H1 (cell line): ENCODE data around the gene RNF215. TPM values are rescaled to one million over a fixed set of nuclear protein-coding genes. Genes with fewer than 3 reads are reported as not detected.

Source experiments
- CTCF ChIA-PET: fragments of 300-600 bp; sonication (Branson Sonifier 250); formaldehyde crosslinking; loops from one replicate; lab custom pipeline; 2021; ENCODE audit not compliant: partially characterized antibody; lab: Charles Lee
- POLR2A ChIA-PET: fragments of 300-600 bp; sonication (Branson Sonifier 250); formaldehyde crosslinking; loops from one replicate; lab custom pipeline; 2021; ENCODE audit warnings: inconsistent platforms; ENCODE audit not compliant: partially characterized antibody; lab: Charles Lee
- DNase-seq, 2 experiments: peaks; one replicate each; pipeline versions ENCODE4 v3.0.0 to v3.0.0-alpha.2; 2010 to 2022; ENCODE audit warnings: low spot score in 2 of 2, low read depth in 1 of 2, mixed read lengths in 1 of 2
- FAIRE-seq: peaks from 2 replicates; lab custom pipeline; 2011; peaks lifted over from hg19 to GRCh38; lab: Jason Lieb, UNC
- H2AFZ ChIP-seq: 2 replicates; pipeline ENCODE4 v1.8.1; 2012; ENCODE audit warnings: low read length, inconsistent platforms
- H2AK5ac ChIP-seq: 2 replicates; pipeline ENCODE4 v1.6.1; 2013; ENCODE audit warnings: low read depth, low read length
- H2BK120ac ChIP-seq: replicated peaks from 2 replicates; pipeline ENCODE3; 2013; ENCODE audit warnings: low read depth, low read length, inconsistent platforms
- H2BK12ac ChIP-seq: 2 replicates; pipeline ENCODE4 v1.6.1; 2013; ENCODE audit warnings: low read depth, low read length
- H2BK15ac ChIP-seq: 2 replicates; pipeline ENCODE4 v1.6.1; 2013; ENCODE audit warnings: low read length
- H2BK20ac ChIP-seq: 2 replicates; pipeline ENCODE4 v1.6.1; 2013; ENCODE audit warnings: low read length
- H2BK5ac ChIP-seq: 2 replicates; pipeline ENCODE4 v1.6.1; 2013; ENCODE audit warnings: low read depth, low read length
- H3K14ac ChIP-seq: 2 replicates; pipeline ENCODE4 v1.6.1; 2013; ENCODE audit warnings: inconsistent platforms; ENCODE audit not compliant: insufficient read length
- H3K18ac ChIP-seq: 2 replicates; pipeline ENCODE4 v1.6.1; 2013; ENCODE audit warnings: low read length; ENCODE audit errors: extremely low read depth
- H3K23ac ChIP-seq: 2 replicates; pipeline ENCODE4 v1.6.1; 2013; ENCODE audit warnings: inconsistent platforms; ENCODE audit not compliant: insufficient read length
- H3K23me2 ChIP-seq: 2 replicates; pipeline ENCODE4 v1.6.1; 2013; ENCODE audit warnings: low read depth, low read length
- H3K27ac ChIP-seq: 2 replicates; pipeline ENCODE4 v1.6.1; 2011; ENCODE audit warnings: low read depth, low read length, inconsistent platforms
- H3K27me3 ChIP-seq, 4 experiments: replicated peaks in 1 of 4; 1 replicate in 1 of 4; 2 replicates in 3 of 4; pipeline versions ENCODE4 v1.6.1 to v1.8.1; 2011 to 2013; ENCODE audit warnings: low read length in 3 of 4, mild to moderate bottlenecking in 3 of 4, inconsistent platforms in 2 of 4, mixed read lengths in 2 of 4, moderate library complexity in 1 of 4; ENCODE audit not compliant: control insufficient read depth in 3 of 4, insufficient read depth in 3 of 4; ENCODE audit errors: extremely low read depth in 1 of 4
- H3K36me3 ChIP-seq, 4 experiments: 2 replicates each; pipeline versions ENCODE4 v1.6.1 to v1.8.1; 2011 to 2013; ENCODE audit warnings: mild to moderate bottlenecking in 4 of 4, low read length in 3 of 4, moderate library complexity in 2 of 4, control low read depth in 1 of 4, inconsistent platforms in 1 of 4; ENCODE audit not compliant: insufficient read depth in 4 of 4, control insufficient read depth in 2 of 4
- H3K4ac ChIP-seq: replicated peaks from 2 replicates; pipeline ENCODE3; 2013; ENCODE audit warnings: low read length, low read depth, mixed read lengths, inconsistent platforms; ENCODE audit not compliant: insufficient read length
- H3K4me1 ChIP-seq, 4 experiments: replicated peaks in 1 of 4; 1 replicate in 1 of 4; 2 replicates in 3 of 4; pipeline versions ENCODE4 v1.6.1 to v1.8.1; 2011 to 2013; ENCODE audit warnings: low read length in 3 of 4, inconsistent platforms in 2 of 4, mixed read lengths in 1 of 4; ENCODE audit not compliant: insufficient read depth in 4 of 4, control insufficient read depth in 3 of 4
- H3K4me2 ChIP-seq, 2 experiments: 2 replicates each; pipeline versions ENCODE4 v1.6.1 to v1.8.1; 2011 to 2013; ENCODE audit warnings: low read depth in 2 of 2, low read length in 2 of 2, control low read depth in 1 of 2, inconsistent platforms in 1 of 2, mild to moderate bottlenecking in 1 of 2; ENCODE audit not compliant: insufficient read depth in 1 of 2
- H3K4me3 ChIP-seq, 4 experiments: fragments of 200-600, 300-600 bp in 1 of 4; sonication (generic), shearing (Covaris generic), sonication (Bioruptor Twin) in 1 of 4; 2 replicates each; pipeline versions ENCODE4 v1.5.1 to v1.8.1; 2011 to 2016; ENCODE audit warnings: low read length in 4 of 4, low read depth in 3 of 4, control low read depth in 2 of 4, inconsistent platforms in 2 of 4, mild to moderate bottlenecking in 2 of 4, mixed read lengths in 1 of 4, moderate library complexity in 1 of 4; ENCODE audit not compliant: insufficient read depth in 2 of 4; ENCODE audit errors: extremely low read depth in 1 of 4
- H3K56ac ChIP-seq: replicated peaks from 2 replicates; pipeline ENCODE3; 2013; ENCODE audit warnings: low read depth, mild to moderate bottlenecking, mixed read lengths, low read length, inconsistent platforms; ENCODE audit not compliant: insufficient read length
- H3K79me1 ChIP-seq: 2 replicates; pipeline ENCODE4 v1.6.1; 2013; ENCODE audit warnings: low read depth, low read length, control low read depth
- H3K79me2 ChIP-seq, 2 experiments: 2 replicates each; pipeline versions ENCODE4 v1.6.1 to v1.8.1; 2012 to 2013; ENCODE audit warnings: low read length in 2 of 2, mild to moderate bottlenecking in 2 of 2, inconsistent platforms in 1 of 2; ENCODE audit not compliant: insufficient read depth in 2 of 2, control insufficient read depth in 1 of 2
- H3K9ac ChIP-seq, 4 experiments: replicated peaks in 1 of 4; 1 replicate in 1 of 4; 2 replicates in 3 of 4; pipeline versions ENCODE4 v1.6.1 to v1.8.1; 2011 to 2013; ENCODE audit warnings: low read depth in 3 of 4, low read length in 3 of 4, control low read depth in 2 of 4, mild to moderate bottlenecking in 2 of 4, moderate library complexity in 2 of 4, inconsistent platforms in 1 of 4; ENCODE audit errors: extremely low read depth in 1 of 4
- H3K9me3 ChIP-seq, 2 experiments: 2 replicates each; pipeline versions ENCODE4 v1.6.1 to v1.8.1; 2012 to 2013; ENCODE audit warnings: mild to moderate bottlenecking in 2 of 2, moderate library complexity in 2 of 2, control low read depth in 1 of 2, inconsistent platforms in 1 of 2, low read depth in 1 of 2, low read length in 1 of 2, mixed read lengths in 1 of 2; ENCODE audit not compliant: insufficient read depth in 2 of 2
- H4K20me1 ChIP-seq, 2 experiments: replicated peaks in 1 of 2; 2 replicates each; pipeline versions ENCODE3 to v1.8.1; 2011 to 2013; ENCODE audit warnings: inconsistent platforms in 2 of 2, low read length in 2 of 2, mild to moderate bottlenecking in 1 of 2; ENCODE audit not compliant: insufficient read depth in 2 of 2, control insufficient read depth in 1 of 2
- H4K5ac ChIP-seq: 2 replicates; pipeline ENCODE4 v1.6.1; 2013; ENCODE audit warnings: low read length, low read depth, mixed read lengths, inconsistent platforms; ENCODE audit not compliant: insufficient read length
- H4K8ac ChIP-seq: 2 replicates; pipeline ENCODE4 v1.8.0; 2013; ENCODE audit warnings: mild to moderate bottlenecking, moderate library complexity, low read length, inconsistent platforms; ENCODE audit not compliant: insufficient read depth; ENCODE audit errors: extremely low read depth
- H4K91ac ChIP-seq: replicated peaks from 2 replicates; pipeline ENCODE3; 2013; ENCODE audit warnings: low read length, mixed read lengths, inconsistent platforms; ENCODE audit not compliant: insufficient read length
- BCL11A ChIP-seq, 2 experiments: IDR thresholded peaks; one replicate each; pipeline ENCODE4 v1.6.1; 2011; ENCODE audit warnings: low read depth in 2 of 2, low read length in 2 of 2, mild to moderate bottlenecking in 2 of 2
- JUND ChIP-seq: IDR thresholded peaks from 2 replicates; pipeline ENCODE4 v1.6.1; 2011; ENCODE audit warnings: mild to moderate bottlenecking, improper control_type of control experiment, low read length
- NANOG ChIP-seq: IDR thresholded peaks from 2 replicates; pipeline ENCODE4 v1.6.1; 2011; ENCODE audit warnings: low read length, low read depth, mild to moderate bottlenecking, inconsistent platforms; ENCODE audit not compliant: insufficient read depth, poor library complexity, severe bottlenecking
- TBP ChIP-seq: IDR thresholded peaks from 2 replicates; pipeline ENCODE4 v1.6.1; 2011; ENCODE audit warnings: low read depth, low read length, improper control_type of control experiment
- WGBS, 2 experiments: shearing (Covaris generic) in 1 of 2; methylation state at CpG; one replicate each; pipeline versions ENCODE4 v1.1.6 to v1.1.7; 2013 to 2015; ENCODE audit warnings: low lambda C conversion rate in 2 of 2, mixed read lengths in 2 of 2, inconsistent platforms in 1 of 2, low coverage in 1 of 2, missing lambda C conversion rate in 1 of 2; ENCODE audit not compliant: insufficient replicate concordance in 2 of 2, insufficient coverage in 1 of 2, insufficient read length in 1 of 2; ENCODE audit errors: extremely low coverage in 1 of 2, missing lambda C conversion rate in 1 of 2; 5-methylcytosine and 5-hydroxymethylcytosine counted together
- polyA plus RNA-seq, 7 experiments: library from polyadenylated mRNA; depleted of rRNA in 3 of 7; stranded (reverse) in 5 of 7; unstranded in 2 of 7; fragments of >200 nt in 5 of 7; fragments of 200-250 nt in 2 of 7; gene quantifications; 1 replicate in 5 of 7; 2 replicates in 1 of 7; 4 replicates in 1 of 7; pipeline versions ENCODE4 v1.2.1 to v1.2.3, GENCODE V29; 2011 to 2013; ENCODE audit warnings: missing spikeins in 2 of 7, mixed read lengths in 2 of 7
- total RNA-seq: library from RNA; stranded (reverse); fragmentation: NEBNext Ultra II Directional; extraction: Animal tissue kit (Norgen Biotek cat#: 25700); gene quantifications from 2 replicates; pipeline ENCODE4 v1.2.1, GENCODE V29; 2021

Gene RNF215
- total and polyA plus RNA-seq, 2 of the 8 experiments (the other 6 are each of a cell fraction or from before 2014, with no cell fraction given) = 13.1 to 19.0 TPM

- no peak for DNase-seq
- H3K79me2 ChIP-seq = no peaks in the 10 kb centered on the region
- no peak overlapping the region for H3K14ac ChIP-seq
- peaks cover 0 to 3% (median 1%) of the 10 kb centered on the region in 4 experiments; a peak in 3 of 8 replicates for H3K36me3 ChIP-seq
- H3K27ac ChIP-seq = 0 out of 2 replicates have a peak overlapping the region, but pooled peaks have one; percentile 1
- no peak overlapping the region for H3K56ac ChIP-seq
- H2BK15ac ChIP-seq = no peak overlapping the region
- H3K18ac ChIP-seq = no peak overlapping the region
- no peak for FAIRE-seq
- no peaks in the 10 kb centered on the region for H3K23me2 ChIP-seq
- no peak overlapping the region; the same call in 1 of the 2 replicates for H4K8ac ChIP-seq
- no peak overlapping the region for H2AK5ac ChIP-seq
- H2BK5ac ChIP-seq = no peak overlapping the region
- no peak overlapping the region for H4K5ac ChIP-seq
- no peaks in the 10 kb centered on the region for H3K27me3 ChIP-seq
- TF ChIP-seq BCL11A (IDR thresholded peaks at IDR 0.05; ENCODE audit: low read depth in 2 of 2, low read length in 2 of 2) = no peak
- TF ChIP-seq JUND = no peak
- no peak for TF ChIP-seq TBP
- no peak for TF ChIP-seq NANOG
- peaks cover 1 to 4% of the 10 kb centered on the region in 2 experiments for H4K20me1 ChIP-seq
- no peaks in the 10 kb centered on the region for H3K9me3 ChIP-seq
- H4K91ac ChIP-seq = no peak overlapping the region
- 0 out of 7 replicates have a peak overlapping the region, but pooled peaks of 1 of the 4 experiments have one; percentile 1 for H3K9ac ChIP-seq
- ChIA-PET CTCF (interaction anchor here (1.2 to 1.8 kb wide), 5 partner anchors 14 to 90 kb away, joined by 3 to 8 read pairs (median 3); no protein-coding TSS in a partner anchor), POLR2A (interaction anchor here (1.5 to 11.8 kb wide), 3 partner anchors 10 to 40 kb away, joined by 8 to 129 read pairs (median 14); partner anchors contain the start of genes CCDC157 and SF3A1)
- 91% methylated on average over 8 of the region's 9 CpGs; no CpG with 5 or more reads in 1 of the 2 experiments for WGBS, 2 experiments
- no peak overlapping the region for H3K23ac ChIP-seq
- H3K4me3 ChIP-seq = no peak overlapping the region
- H2BK12ac ChIP-seq = no peak overlapping the region
- no peak overlapping the region for H2AFZ ChIP-seq
- H3K4ac ChIP-seq = no peak overlapping the region
- no peak overlapping the region for H2BK20ac ChIP-seq
- peaks cover 0 to 2% (median 0%) of the 10 kb centered on the region in 4 experiments; a peak in 1 of 7 replicates for H3K4me1 ChIP-seq
- no peak overlapping the region for H2BK120ac ChIP-seq
- H3K79me1 ChIP-seq = no peaks in the 10 kb centered on the region
- H3K4me2 ChIP-seq = no peak overlapping the region
Observed at GRCh38 chr22:30368420-30368819, 18.8 kb downstream of the RNF215 start.
